EH (cell line): Measurements from ENCODE around the gene ABCG8.

ENCODE experiments used
- DNase-seq: peaks from one replicate; pipeline ENCODE4 v3.0.0-alpha.2; 2015; ENCODE audit warnings: low read depth

The ABCG8 gene

GRCh38 chr2:43924463-43924862 is 85.7 kb downstream of the ABCG8 start:
- DNase-seq: no peak

- no peak for DNase-seq
Measured at GRCh38 chr2:43925431-43925830, 86.7 kb downstream of the ABCG8 start.

GRCh38 chr2:43927442-43927841 is 88.7 kb downstream of the ABCG8 start:
- no peak for DNase-seq

GRCh38 chr2:43931293-43931692 is 92.5 kb downstream of the ABCG8 start:
- no peak for DNase-seq
